Testis (tissue), 3 donors: ENCODE measurements around the gene YPEL4. TPM values are rescaled to one million over a fixed set of nuclear protein-coding genes. Genes with fewer than 3 reads are reported as not detected.

Source experiments
- DNase-seq: peaks from one replicate; pipeline ENCODE4 v3.0.0-alpha.2; 2019
- H3K27ac ChIP-seq, 2 donors: fragments of 200-600 bp; sonication (generic); one replicate each; pipeline ENCODE4 v1.5.1; 2019
- H3K27me3 ChIP-seq: fragments of 200-600 bp; sonication (generic); one replicate; pipeline ENCODE4 v1.5.1; 2019
- H3K36me3 ChIP-seq: fragments of 200-600 bp; sonication (generic); one replicate; pipeline ENCODE4 v1.5.1; 2017; ENCODE audit warnings: low read depth; ENCODE audit errors: missing control alignments
- H3K4me1 ChIP-seq: fragments of 200-600 bp; sonication (generic); one replicate; pipeline ENCODE4 v1.5.1; 2019
- H3K4me3 ChIP-seq, 2 donors: fragments of 200-600 bp; sonication (generic); one replicate each; pipeline ENCODE4 v1.5.1; 2017 to 2019
- H3K9me3 ChIP-seq: fragments of 200-600 bp; sonication (generic); one replicate; pipeline ENCODE4 v1.5.1; 2017
- POLR2A ChIP-seq: fragments of 450-650 bp; IDR thresholded peaks from one replicate; pipeline ENCODE4 v1.6.1; 2017; ENCODE audit warnings: antibody characterized with exemption, mild to moderate bottlenecking, moderate library complexity
- WGBS, 2 donors: methylation state at CpG; one replicate each; pipeline ENCODE4 v1.1.5; 2018; 5-methylcytosine and 5-hydroxymethylcytosine counted together
- intact Hi-C: fragments of 100-400 bp; cut with DNase I; formaldehyde crosslinking; loops from one replicate; pipeline ENCODE4 v1.15.1; 2023; ENCODE audit warnings: low total_unique reads
- polyA plus RNA-seq: library from polyadenylated mRNA; stranded (reverse); fragments of 350-450 nt; fragmentation: Illumina TruSeq; extraction: RNeasy Lipid Tissue Mini Kit (QIAGEN cat#74804); gene quantifications from one replicate; pipeline ENCODE4 v1.2.3, GENCODE V29; 2014; ENCODE audit warnings: low read depth, low replicate concordance; ENCODE audit not compliant: insufficient read depth
- total RNA-seq, 2 donors: library from RNA; depleted of rRNA; stranded (reverse); fragments of >200 nt; gene quantifications; one replicate each; pipeline ENCODE4 v1.2.3, GENCODE V29; 2016
- TF ChIP-seq, protein P1 (sequence below), 3 experiments: fragments of 450-650 bp in 2 of 3; fragments of 200-600 bp in 1 of 3; sonication (generic) in 1 of 3; IDR thresholded peaks; one replicate each; pipeline ENCODE4 v1.5.1; 2016 to 2019; ENCODE audit warnings: antibody characterized with exemption in 3 of 3, mild to moderate bottlenecking in 2 of 3, moderate library complexity in 1 of 3

Gene YPEL4
- total and polyA plus RNA-seq, 3 donors from 2014 or later = 1.4 to 4.2 (median 3.4) TPM

DNA sequence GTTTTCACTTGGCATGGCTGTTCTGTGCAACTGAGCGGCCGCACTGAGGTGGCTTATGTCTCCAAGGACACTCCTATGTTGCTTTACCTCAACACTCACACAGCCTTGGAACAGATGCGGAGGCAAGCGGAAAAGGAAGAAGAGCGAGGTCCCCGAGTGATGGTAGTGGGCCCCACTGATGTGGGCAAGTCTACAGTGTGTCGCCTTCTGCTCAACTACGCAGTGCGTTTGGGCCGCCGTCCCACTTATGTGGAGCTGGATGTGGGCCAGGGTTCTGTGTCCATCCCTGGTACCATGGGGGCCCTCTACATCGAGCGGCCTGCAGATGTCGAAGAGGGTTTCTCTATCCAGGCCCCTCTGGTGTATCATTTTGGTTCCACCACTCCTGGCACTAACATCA lies 10.0 kb upstream of the YPEL4 start:
- Histone ChIP-seq H3K36me3 (no peaks in the 10 kb centered on the region), H3K4me1 (peaks cover 7% of the 10 kb centered on the region), H3K4me3 (no peak overlapping the region), H3K27me3 (no peaks in the 10 kb centered on the region), H3K27ac (no peak overlapping the region), H3K9me3 (no peaks in the 10 kb centered on the region)
- WGBS, 2 donors = 92 to 95% methylated on average over 14 of the region's 14 CpGs
- intact Hi-C loops = no loop called here
- DNase-seq = no peak
- TF ChIP-seq, protein P1, sequence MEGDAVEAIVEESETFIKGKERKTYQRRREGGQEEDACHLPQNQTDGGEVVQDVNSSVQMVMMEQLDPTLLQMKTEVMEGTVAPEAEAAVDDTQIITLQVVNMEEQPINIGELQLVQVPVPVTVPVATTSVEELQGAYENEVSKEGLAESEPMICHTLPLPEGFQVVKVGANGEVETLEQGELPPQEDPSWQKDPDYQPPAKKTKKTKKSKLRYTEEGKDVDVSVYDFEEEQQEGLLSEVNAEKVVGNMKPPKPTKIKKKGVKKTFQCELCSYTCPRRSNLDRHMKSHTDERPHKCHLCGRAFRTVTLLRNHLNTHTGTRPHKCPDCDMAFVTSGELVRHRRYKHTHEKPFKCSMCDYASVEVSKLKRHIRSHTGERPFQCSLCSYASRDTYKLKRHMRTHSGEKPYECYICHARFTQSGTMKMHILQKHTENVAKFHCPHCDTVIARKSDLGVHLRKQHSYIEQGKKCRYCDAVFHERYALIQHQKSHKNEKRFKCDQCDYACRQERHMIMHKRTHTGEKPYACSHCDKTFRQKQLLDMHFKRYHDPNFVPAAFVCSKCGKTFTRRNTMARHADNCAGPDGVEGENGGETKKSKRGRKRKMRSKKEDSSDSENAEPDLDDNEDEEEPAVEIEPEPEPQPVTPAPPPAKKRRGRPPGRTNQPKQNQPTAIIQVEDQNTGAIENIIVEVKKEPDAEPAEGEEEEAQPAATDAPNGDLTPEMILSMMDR (IDR thresholded peaks at IDR 0.05) = no peak
- TF ChIP-seq POLR2A = no peak

DNA sequence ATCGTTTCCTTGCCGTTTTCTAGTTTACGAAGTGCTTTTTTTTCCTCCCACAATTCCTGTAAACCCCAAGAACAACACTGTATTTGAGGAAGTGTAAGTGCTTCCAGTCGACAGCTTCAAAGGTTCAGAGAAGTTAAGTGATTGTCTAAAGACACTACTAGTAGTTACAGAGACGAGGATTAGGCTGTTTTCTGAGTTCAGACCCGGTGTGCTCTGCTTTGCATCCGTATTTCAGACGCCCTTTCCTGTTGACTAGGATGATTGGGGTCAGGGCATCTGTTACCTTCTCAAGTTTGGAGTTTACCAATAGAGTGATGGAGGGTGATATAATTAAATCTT lies 8.3 kb upstream of the YPEL4 start:
- TF ChIP-seq POLR2A = no peak
- TF ChIP-seq, protein P1 (IDR thresholded peaks at IDR 0.05) = no peak
- Histone ChIP-seq H3K27ac (peak overlapping the region; percentile 7 to 9), H3K9me3 (no peaks in the 10 kb centered on the region), H3K4me3 (peak overlapping the region; percentile 63 to 68), H3K36me3 (no peaks in the 10 kb centered on the region), H3K27me3 (no peaks in the 10 kb centered on the region), H3K4me1 (peaks cover 7% of the 10 kb centered on the region)
- DNase-seq = no peak
- intact Hi-C loops = no loop called here
- 1% methylated on average over 8 of the region's 8 CpGs for WGBS, 2 donors

DNA sequence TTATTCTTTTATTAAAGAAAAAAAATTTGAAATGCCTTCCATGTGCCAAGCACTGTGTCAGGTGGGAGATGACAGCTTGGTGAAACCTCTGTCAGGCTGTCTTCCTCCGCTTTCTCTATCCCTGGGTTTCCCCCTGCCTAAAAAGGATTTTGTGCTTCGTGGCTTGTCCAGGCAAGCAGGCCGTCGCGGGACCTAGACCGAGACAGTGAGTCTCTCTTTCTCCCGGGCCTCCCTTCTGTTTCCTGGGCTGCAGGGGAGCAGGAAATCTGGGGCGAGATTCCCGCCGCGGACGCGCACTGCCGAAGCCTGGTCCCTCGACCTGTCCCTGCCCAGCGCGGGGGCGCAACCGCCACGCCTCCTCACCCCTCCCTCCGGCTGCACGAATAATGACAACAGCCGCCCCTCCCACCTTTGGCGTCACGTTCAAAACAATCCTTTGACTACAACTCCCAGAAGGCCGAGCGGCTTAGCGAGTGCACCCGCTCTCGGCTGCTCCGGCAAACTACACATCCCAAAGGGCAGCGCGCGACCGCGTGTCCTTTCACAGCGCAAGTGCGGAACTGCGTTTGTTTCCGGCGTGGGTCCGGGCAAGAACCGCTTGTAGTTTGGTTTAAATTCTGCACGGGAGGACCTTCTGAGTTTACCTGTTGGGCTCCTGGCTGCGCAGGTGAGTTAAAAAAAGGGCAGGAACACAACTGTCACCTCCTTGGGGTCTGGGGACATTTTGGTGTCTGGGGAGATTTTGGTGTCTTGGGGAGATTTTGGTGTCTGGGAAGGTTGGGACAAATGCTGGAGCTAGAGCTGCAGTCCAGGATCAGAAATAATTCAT lies 7.7 kb upstream of the YPEL4 start, which contains the start of gene CLP1:
TSS of gene CLP1 (plus strand) at position 569 of the 829 bp plus-strand sequence. CDS start 1,715 bp downstream, outside the sequence.
- WGBS, 2 donors = 0 to 1% methylated on average over 22 to 35 of the region's 45 CpGs
- TF ChIP-seq, protein P1 (IDR thresholded peaks at IDR 0.05) = peak in 1 of 3 experiments; percentile 4
- peak; percentile 41 for TF ChIP-seq POLR2A
- peaks cover 7% of the 10 kb centered on the region for H3K4me1 ChIP-seq
- H3K27ac ChIP-seq = peak within 1 kb of the TSS; percentile 72 to 91
- H3K36me3 ChIP-seq = no peaks in the 10 kb centered on the region
- no peaks in the 10 kb centered on the region for H3K9me3 ChIP-seq
- peak; percentile 100 for DNase-seq
- no peaks in the 10 kb centered on the region for H3K27me3 ChIP-seq
- H3K4me3 ChIP-seq = peak within 1 kb of the TSS; percentile 63 to 68
- intact Hi-C loops = no loop called here

GRCh38 chr11:57656885-57657193 lies 7.1 kb upstream of the YPEL4 start:
- TF ChIP-seq, protein P1 (IDR thresholded peaks at IDR 0.05) = no peak
- no peak for TF ChIP-seq POLR2A
- Histone ChIP-seq H3K27ac (peak overlapping the region; percentile 72 to 91), H3K9me3 (no peaks in the 10 kb centered on the region), H3K36me3 (no peaks in the 10 kb centered on the region), H3K4me3 (peak overlapping the region; percentile 63 to 68), H3K4me1 (peaks cover 7% of the 10 kb centered on the region), H3K27me3 (no peaks in the 10 kb centered on the region)
- WGBS, 2 donors = 12 to 20% methylated on average over 5 of the region's 5 CpGs
- DNase-seq = no peak
- intact Hi-C loops = no loop called here

DNA sequence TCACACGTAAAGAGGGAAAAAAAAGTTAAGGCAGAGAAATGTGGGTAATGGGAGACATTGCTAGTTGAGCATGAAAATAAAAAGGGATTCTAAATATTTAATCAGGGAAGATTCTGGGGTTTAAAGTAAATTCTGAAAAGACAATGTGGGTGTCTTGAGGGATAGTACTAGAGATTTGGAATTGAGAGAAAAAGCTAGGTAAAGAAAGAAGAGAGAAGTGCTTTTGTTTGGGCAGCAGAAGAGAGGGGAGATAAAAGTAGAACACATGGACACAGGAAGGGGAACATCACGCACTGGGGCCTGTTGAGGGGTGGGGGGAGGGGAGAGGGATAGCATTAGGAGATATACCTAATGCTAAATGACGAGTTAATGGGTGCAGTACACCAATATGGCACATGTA lies 3.5 kb upstream of the YPEL4 start:
- DNase-seq = no peak
- no peaks in the 10 kb centered on the region for H3K27me3 ChIP-seq
- H3K9me3 ChIP-seq = no peaks in the 10 kb centered on the region
- WGBS, 2 donors = 32 to 46% methylated on average over 3 of the region's 3 CpGs
- no peak overlapping the region for H3K27ac ChIP-seq
- TF ChIP-seq POLR2A = no peak
- TF ChIP-seq, protein P1 (IDR thresholded peaks at IDR 0.05) = no peak
- no peak overlapping the region for H3K4me3 ChIP-seq
- H3K36me3 ChIP-seq = no peaks in the 10 kb centered on the region
- intact Hi-C loops = no loop called here
- peaks cover 26% of the 10 kb centered on the region for H3K4me1 ChIP-seq
